ENCODE measurements around the gene ZCCHC24.

ZCCHC24 gene

DNA sequence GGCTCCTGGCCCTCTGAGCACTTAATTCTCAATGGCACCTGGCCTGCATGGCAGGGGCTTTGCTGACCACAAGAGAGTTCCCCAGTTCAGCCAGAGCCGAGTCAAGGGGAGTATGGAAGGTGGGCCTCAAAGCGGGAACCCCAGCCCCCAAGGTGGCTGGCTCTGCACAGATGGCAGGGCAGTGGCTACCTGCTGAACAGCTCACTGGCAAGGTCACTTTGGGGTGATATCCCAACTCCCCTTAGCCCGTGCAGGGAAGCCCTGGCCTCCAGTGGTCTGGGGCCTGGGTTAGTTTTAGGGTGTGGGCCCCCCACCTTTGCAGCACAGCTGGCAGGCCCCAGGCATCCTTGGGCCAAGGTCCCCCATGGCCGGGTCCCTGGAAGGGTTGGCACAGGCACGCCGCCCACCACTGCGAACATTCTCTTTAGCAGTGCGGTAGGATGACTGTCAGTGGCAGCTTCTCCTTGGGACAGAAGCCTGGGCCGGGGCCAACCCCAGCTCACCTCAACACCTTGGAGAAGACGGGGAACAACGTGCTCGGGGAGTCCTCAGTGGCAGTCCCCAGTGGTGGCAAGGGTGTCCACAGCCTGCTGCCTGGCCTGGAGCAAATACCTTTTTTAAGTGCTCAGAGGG is 61.3 kb downstream of the ZCCHC24 start:
- no peak for DNase-seq (ENCODE audit: low spot score)

- no peak for DNase-seq (ENCODE audit: low spot score)
Measured at GRCh38 chr10:79382491-79382941, 62.9 kb downstream of the ZCCHC24 start.

DNA sequence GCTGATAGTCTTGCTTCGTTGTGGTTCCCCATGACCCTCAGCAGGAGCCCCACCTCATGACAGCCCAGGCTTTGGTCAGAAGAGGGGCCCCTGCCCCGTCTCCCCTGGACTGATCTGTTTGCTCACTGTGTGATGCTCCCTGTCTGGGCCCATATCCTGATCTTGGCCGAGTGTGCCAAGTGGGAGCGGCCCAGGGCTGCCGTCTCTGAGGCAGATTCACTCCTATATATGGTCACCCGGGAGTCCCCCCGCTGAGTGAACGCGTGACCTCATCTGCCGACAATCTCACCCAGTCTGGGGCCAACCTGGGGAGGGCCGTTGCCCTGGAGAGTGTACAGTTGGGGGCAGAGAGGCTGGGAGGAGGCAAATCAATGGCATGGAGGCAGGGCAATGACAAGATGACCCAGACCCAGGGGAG is 63.6 kb downstream of the ZCCHC24 start:
- no peak for DNase-seq (ENCODE audit: low spot score)

DNA sequence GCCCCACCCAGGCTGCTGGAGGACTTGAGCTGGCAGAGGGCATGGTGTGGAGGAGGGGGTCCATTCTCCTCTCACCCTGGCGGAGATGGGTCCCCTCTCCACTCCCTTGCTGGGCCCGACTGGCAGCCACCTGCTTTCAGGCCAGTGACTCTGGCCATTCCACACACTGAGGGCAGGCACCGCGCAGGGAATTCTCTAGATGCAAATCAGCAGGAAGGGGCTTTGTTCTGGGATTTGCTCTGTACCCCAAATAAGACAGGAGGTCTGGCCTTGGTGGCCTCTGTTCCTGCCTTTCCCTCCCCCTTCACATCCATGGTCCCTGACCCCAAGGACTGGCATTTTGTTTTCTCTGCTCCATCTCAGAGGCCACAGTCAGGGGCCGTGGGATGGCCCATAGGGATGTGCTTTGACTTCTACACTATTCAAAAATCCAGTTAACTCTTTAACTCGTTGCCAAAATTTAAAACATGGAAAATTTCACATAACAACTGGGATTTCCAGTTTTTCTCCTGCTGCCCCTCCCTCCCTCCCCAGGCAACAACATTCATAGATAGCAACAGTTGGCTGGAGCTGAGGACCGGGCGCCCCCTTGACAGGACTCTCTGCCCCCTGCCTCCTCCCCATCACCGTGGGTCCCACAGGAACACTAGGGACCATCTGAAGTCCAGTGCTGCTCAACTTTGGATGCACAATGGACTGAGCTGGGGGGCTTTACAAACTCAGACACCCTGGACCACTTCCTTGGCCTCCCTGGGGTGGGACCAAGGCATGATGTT is 64.3 kb downstream of the ZCCHC24 start:
- no peak for DNase-seq (ENCODE audit: low spot score)

DNA sequence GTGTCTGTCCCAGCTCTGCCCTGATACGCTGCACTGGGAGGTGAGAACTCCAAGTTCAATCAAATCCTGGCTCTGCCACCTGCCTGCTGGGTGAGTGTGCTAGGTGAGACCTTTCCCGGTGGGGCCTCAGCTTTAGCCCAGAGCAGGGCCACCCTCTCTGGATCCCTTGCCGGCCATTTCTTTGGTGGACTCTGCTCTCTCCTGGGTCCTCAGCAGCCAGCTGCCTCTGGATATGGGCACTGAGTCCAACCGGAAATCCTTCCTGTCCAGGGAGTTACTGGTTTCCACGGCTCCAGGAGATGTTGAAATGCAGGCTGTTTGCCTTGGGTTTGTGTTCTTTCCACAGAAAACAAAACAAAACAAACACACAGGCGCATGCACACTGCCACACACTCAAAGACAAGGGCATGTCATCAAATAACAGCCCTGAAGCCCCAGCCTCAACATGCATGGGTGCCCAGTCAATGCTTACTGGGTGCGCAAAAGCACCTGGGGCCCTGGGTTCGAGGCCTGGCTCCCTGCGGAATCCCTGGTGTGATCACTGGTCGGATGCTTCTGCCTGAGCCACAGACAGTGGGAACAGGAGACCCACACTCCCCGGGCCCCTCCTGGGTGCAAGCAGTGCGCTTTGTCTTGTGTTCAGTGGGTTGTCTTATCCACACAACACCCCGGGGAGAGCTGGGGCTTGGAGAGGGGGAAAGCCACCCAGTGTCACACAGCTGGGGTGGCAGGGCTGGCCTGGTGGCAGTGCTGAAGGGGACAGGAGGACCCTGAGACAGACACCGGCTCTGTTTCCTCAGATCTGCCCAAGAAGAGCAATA is 65.1 kb downstream of the ZCCHC24 start:
- no peak for DNase-seq (ENCODE audit: low spot score)

DNA sequence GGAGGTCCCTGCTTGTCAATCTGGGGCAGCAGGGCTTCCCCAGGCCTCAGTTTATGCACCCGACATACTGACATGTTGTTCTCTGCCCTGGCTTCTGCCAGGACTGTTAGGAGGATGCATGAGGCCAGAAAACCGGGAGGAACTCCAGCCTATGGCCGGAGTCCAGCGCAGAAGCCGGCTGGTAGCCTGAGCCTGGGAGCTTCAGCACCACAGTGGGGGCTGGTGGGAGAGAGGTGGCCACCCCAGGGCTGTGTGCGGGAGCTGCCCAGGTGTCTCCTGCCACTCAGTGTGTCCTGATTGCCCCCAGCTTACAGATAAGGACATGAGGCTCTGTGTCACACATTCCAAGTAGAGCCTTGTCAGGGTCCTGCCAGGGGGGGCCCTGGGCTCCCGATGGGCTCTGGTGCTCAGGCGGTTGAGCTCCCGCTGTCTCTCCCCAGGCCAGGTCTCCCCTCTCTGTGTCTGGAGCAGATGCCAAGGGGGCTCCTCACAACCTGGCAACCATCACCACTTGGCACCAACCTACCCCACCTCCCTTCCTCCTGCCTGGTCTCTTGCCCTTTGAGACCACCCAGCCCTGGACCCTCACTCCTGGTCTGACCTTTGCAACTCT is 65.8 kb downstream of the ZCCHC24 start:
- DNase-seq (ENCODE audit: low spot score), result no peak

- no peak for DNase-seq (ENCODE audit: low spot score)
Measured at GRCh38 chr10:79378647-79379511, 66.5 kb downstream of the ZCCHC24 start.

DNA sequence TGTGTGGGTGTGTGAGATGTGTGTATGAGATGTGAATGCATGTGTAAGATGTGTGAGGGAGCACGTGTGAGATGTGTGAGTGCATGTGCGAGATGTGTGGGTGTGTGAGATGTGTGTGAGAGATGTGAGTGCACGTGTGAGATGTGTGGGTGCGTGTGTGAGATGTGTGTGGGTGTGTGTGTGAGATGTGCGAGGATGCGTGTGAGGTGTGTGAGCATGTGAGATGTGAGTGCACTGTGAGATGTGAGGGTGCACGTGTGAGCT is 67.1 kb downstream of the ZCCHC24 start:
- DNase-seq (ENCODE audit: low spot score), result no peak

DNA sequence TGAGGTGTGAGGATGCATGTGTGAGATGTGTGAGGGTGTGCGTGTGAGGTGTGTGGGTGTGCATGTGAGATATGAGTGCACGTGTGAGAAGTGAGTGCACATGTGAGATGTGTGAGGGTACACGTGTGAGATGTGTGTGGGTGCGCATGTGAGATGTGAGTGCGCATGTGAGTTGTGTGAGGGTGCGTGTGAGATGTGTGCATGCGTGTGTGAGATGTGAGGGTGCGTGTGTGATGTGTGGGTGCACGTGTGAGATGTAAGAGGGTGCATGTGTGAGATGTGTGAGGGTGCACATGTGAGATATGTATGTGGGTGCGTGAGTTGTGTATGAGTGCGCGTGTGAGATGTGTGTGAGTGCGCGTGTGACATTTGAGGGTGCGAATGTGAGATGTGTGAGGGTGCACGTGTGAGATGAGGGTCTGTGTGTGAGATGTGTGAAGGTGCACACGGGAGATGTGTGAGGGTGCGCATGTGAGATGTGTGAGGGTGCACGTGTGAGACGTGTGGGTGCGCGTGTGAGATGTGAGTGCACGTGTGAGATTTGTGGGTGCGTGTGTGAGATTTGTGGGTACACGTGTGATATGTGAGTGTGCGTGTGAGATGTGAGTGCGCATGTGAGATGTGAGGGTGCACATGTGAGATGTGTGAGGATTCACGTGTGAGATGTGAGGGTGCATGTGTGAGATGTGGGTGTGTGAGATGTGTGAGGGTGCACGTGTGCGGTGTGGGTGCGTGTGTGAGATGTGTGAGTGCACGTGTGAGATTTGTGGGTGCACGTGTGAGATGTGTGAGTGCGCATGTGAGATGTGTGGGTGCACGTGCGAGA is 67.7 kb downstream of the ZCCHC24 start:
- no peak for DNase-seq (ENCODE audit: low spot score)

GRCh38 chr10:79376751-79377556 is 68.5 kb downstream of the ZCCHC24 start:
- DNase-seq (ENCODE audit: low spot score), result no peak

- no peak for DNase-seq (ENCODE audit: low spot score)
Measured at GRCh38 chr10:79376078-79376628, 69.3 kb downstream of the ZCCHC24 start.

- no peak for DNase-seq (ENCODE audit: low spot score)
Measured at GRCh38 chr10:79375321-79376077, 69.9 kb downstream of the ZCCHC24 start.

- DNase-seq (ENCODE audit: low spot score), result peak; percentile 66
Measured at GRCh38 chr10:79374312-79375191, 70.9 kb downstream of the ZCCHC24 start.

DNA sequence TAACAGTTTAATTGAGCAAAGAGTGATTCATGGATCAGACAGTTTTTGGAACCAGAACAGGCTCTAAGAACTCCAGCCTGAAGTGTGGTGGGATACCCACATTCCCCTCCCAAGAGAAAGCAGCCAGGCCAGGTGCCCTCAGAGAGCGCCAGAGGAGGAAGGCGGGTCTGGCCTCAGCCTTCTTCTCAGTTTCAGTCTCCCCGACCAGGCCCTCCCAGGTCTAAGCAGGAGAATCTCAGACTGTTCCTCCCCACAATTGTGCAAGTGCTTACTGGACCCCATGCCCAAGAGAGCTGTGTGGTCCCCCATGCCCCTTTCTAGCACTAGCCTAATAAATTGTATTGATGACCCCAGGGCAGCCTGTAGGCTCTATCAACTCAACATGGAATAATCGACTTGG is 72.6 kb downstream of the ZCCHC24 start:
- no peak for DNase-seq (ENCODE audit: low spot score)

GRCh38 chr10:79367426-79368189 is 77.8 kb downstream of the ZCCHC24 start:
- no peak for DNase-seq (ENCODE audit: low spot score)

GRCh38 chr10:79361726-79362397 is 83.6 kb downstream of the ZCCHC24 start:
- DNase-seq (ENCODE audit: low spot score), result no peak

All from putamen (tissue), 1 donor.